Naive thymus-derived CD4-positive, alpha-beta T cell (primary cell): Measurements from ENCODE around the gene KHDC3L. TPM values are rescaled to one million over a fixed set of nuclear protein-coding genes. Genes with fewer than 3 reads are reported as not detected.

Experiments
- ATAC-seq: fragments of 150-1000 bp; cut with Tn5 transposase; 2 replicates; pipeline ENCODE4 v1.10.0; 2021; ENCODE audit warnings: mild to moderate bottlenecking, moderate library complexity
- CTCF ChIA-PET: fragments of 350-600 bp; sonication (Branson Sonifier 250); formaldehyde crosslinking; loops from one replicate; lab custom pipeline; 2021; ENCODE audit warnings: antibody characterized with exemption; lab: Charles Lee
- POLR2A ChIA-PET: fragments of 350-600 bp; sonication (Branson Sonifier 250); formaldehyde crosslinking; loops from one replicate; lab custom pipeline; 2021; ENCODE audit warnings: antibody characterized with exemption, inconsistent platforms; lab: Charles Lee
- DNase-seq, 9 donors: peaks; one replicate each; pipeline versions ENCODE4 v3.0.0 to v3.0.0-alpha.2; 2020 to 2022; ENCODE audit warnings: mixed read lengths in 1 of 9
- H3K27ac ChIP-seq: one replicate; pipeline ENCODE4 v1.7.0; 2013; ENCODE audit warnings: mild to moderate bottlenecking, low read depth, low read length, moderate library complexity
- H3K27me3 ChIP-seq, 2 donors: one replicate each; pipeline ENCODE4 v1.7.0; 2013; ENCODE audit warnings: low read length in 2 of 2, mild to moderate bottlenecking in 2 of 2, moderate library complexity in 2 of 2; ENCODE audit not compliant: control insufficient read depth in 2 of 2, insufficient read depth in 2 of 2
- H3K36me3 ChIP-seq, 3 experiments: 1 replicate in 2 of 3; 2 replicates in 1 of 3; pipeline ENCODE4 v1.7.0; 2013; ENCODE audit warnings: low read length in 3 of 3, mild to moderate bottlenecking in 3 of 3, moderate library complexity in 1 of 3; ENCODE audit not compliant: insufficient read depth in 3 of 3, control insufficient read depth in 2 of 3
- H3K4me1 ChIP-seq, 2 donors: one replicate each; pipeline ENCODE4 v1.7.0; 2013; ENCODE audit warnings: low read length in 2 of 2, mild to moderate bottlenecking in 2 of 2, moderate library complexity in 1 of 2; ENCODE audit not compliant: control insufficient read depth in 2 of 2, insufficient read depth in 2 of 2
- H3K4me3 ChIP-seq: 2 replicates; pipeline ENCODE4 v1.7.0; 2013; ENCODE audit warnings: mild to moderate bottlenecking, low read length
- H3K9me3 ChIP-seq, 3 experiments: 1 replicate in 2 of 3; 2 replicates in 1 of 3; pipeline ENCODE4 v1.7.0; 2013; ENCODE audit warnings: low read length in 3 of 3; ENCODE audit not compliant: control insufficient read depth in 2 of 3
- H3K27ac Mint-ChIP-seq, 9 donors: one replicate each; pipeline ENCODE4 v1.8.0; 2020 to 2022; ENCODE audit warnings: mixed read lengths in 9 of 9, mild to moderate bottlenecking in 8 of 9, moderate library complexity in 5 of 9, inconsistent platforms in 2 of 9
- H3K27me3 Mint-ChIP-seq, 5 donors: one replicate each; pipeline ENCODE4 v1.8.0; 2021 to 2022; ENCODE audit warnings: mixed read lengths in 5 of 5, mild to moderate bottlenecking in 1 of 5
- H3K36me3 Mint-ChIP-seq, 5 donors: one replicate each; pipeline ENCODE4 v1.8.0; 2020 to 2022; ENCODE audit warnings: mixed read lengths in 5 of 5, mild to moderate bottlenecking in 3 of 5, inconsistent platforms in 1 of 5
- H3K4me1 Mint-ChIP-seq, 7 donors: one replicate each; pipeline ENCODE4 v1.8.0; 2020 to 2022; ENCODE audit warnings: mixed read lengths in 7 of 7, mild to moderate bottlenecking in 3 of 7, inconsistent platforms in 1 of 7
- H3K4me3 Mint-ChIP-seq, 10 donors: one replicate each; pipeline ENCODE4 v1.8.0; 2020 to 2022; ENCODE audit warnings: mild to moderate bottlenecking in 10 of 10, mixed read lengths in 10 of 10, moderate library complexity in 6 of 10, inconsistent platforms in 2 of 10
- H3K9me3 Mint-ChIP-seq, 11 donors: one replicate each; pipeline ENCODE4 v1.8.0; 2020 to 2022; ENCODE audit warnings: mixed read lengths in 11 of 11, mild to moderate bottlenecking in 4 of 11, inconsistent platforms in 1 of 11, moderate library complexity in 1 of 11
- intact Hi-C, 2 donors: fragments of 100-400 bp; cut with micrococcal nuclease; formaldehyde crosslinking; loops; one replicate each; pipeline ENCODE4 v1.15.1; 2023
- polyA plus RNA-seq, 2 donors: library from polyadenylated mRNA; unstranded; fragments of 300-500 nt; fragmentation: Illumina TruSeq; gene quantifications; one replicate each; pipeline ENCODE4 v1.2.3, GENCODE V29; 2021
- total RNA-seq, 6 experiments: library from RNA in 5 of 6; stranded (reverse) in 5 of 6; gene quantifications; 1 replicate in 5 of 6; 2 replicates in 1 of 6; pipeline ENCODE4 v1.2.3 and lab custom pipeline; 2021 to 2026

The KHDC3L gene
- total and polyA plus RNA-seq, 7 experiments from 2014 or later: not detected

DNA sequence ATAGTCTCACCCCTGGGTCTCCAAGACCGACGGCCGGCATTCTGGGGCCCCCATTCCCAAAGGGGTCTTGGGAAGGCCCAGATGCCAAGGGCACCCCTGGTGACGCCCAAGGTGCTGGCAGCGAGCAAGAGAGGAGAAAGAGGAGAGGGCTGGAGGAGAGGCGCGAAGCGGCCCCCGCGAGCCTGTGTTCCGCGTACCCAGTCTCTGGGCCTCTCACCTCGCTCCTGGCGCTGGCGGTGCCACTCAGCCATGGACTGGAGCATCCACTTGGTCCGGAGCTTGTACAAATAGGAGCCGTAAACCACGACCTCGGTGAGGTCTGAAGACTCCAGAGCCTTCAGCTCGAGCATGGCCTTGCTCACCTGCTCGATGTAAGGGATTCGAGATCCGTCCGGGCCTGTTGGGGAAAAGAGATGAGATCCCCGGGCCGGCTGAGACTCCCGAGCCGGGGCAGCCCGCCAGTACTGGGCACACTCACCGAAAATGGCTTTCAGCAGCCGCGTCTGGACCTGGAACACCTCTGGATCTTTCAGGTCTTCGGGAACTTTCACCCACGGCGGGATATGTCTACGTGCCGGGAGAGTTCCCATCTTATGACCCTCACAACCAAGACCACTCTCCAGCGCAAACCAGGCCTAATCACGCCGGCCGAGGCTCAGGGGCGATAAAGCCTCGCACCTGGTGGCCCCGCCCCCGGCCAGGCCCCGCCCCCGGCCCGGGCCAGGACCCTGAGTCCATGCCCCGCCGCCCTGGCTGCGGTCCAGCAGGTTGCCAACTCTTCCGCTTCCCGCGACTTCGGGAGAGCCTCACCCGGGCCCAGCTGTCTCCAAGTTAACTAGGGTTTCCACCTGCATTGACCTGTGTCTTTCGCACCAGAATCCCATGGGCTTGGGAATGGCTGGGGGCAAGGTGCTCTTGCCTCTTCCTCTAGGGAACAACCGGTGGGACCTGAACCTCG lies 8.5 kb upstream of the KHDC3L start, which contains the start of gene DPPA5:
TSS of gene DPPA5 (minus strand) at position 641 of the 958 bp plus-strand sequence. CDS start at position 590, 51 bp downstream.
- Mint-ChIP-seq H3K9me3 (no peaks in the 10 kb centered on the region), H3K36me3 (no peaks in the 10 kb centered on the region), H3K4me3 (no peak within 1 kb of the TSS), H3K4me1 (peaks cover 0 to 4% (median 0%) of the 10 kb centered on the region in 7 donors), H3K27ac (no peak within 1 kb of the TSS), H3K27me3 (peaks cover 23 to 37% (median 28%) of the 10 kb centered on the region in 5 donors)
- Histone ChIP-seq H3K36me3 (no peaks in the 10 kb centered on the region), H3K4me1 (no peaks in the 10 kb centered on the region), H3K9me3 (no peaks in the 10 kb centered on the region), H3K27ac (no peak within 1 kb of the TSS), H3K4me3 (no peak within 1 kb of the TSS), H3K27me3 (no peaks in the 10 kb centered on the region)
- POLR2A ChIA-PET: no interaction called here
- intact Hi-C loops: no loop called here
- DNase-seq (no peak), ATAC-seq (no peak)
- CTCF ChIA-PET: no interaction called here

DNA sequence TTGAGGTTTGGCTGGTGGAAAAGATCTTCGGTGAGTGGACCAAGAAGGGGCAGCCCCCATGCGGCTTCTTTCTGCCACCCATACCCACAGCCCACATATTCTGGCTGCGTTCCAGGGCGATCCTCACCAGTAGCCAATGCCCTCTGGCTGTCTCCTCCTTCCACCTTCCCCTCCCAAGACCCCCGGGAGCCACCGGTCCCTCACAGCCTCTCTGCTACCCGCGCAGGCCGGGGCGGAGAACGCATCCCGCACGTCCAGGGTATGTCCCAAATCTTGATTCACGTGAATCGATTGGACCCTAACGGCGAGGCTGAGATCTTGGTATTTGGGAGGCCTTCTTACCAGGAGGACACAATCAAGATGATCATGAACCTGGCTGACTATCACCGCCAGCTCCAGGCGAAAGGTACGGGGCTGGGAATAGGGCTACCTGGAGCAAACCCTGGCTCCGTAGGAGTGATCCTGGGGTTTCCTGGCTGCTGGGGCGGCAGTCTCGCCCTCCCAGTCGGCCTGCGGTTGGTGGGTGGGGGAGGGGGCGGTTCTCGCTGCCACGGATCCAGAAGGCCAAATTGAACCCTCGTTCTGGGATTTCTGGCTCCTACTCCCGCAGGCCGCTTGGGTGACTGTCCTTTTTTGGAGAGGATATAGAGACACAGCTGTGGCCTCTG lies 545 bp downstream of the KHDC3L start:
- DNase-seq (no peak), ATAC-seq (no peak)
- Mint-ChIP-seq H3K36me3 (peaks cover 0 to 3% (median 0%) of the 10 kb centered on the region in 5 donors), H3K4me1 (no peaks in the 10 kb centered on the region), H3K27ac (no peak overlapping the region), H3K9me3 (peaks cover 0 to 4% (median 0%) of the 10 kb centered on the region in 11 donors), H3K4me3 (no peak overlapping the region), H3K27me3 (peaks cover 0 to 5% (median 2%) of the 10 kb centered on the region in 5 donors)
- Histone ChIP-seq H3K4me1 (no peaks in the 10 kb centered on the region), H3K27me3 (no peaks in the 10 kb centered on the region), H3K4me3 (no peak overlapping the region), H3K36me3 (no peaks in the 10 kb centered on the region), H3K9me3 (no peaks in the 10 kb centered on the region), H3K27ac (no peak overlapping the region)
- intact Hi-C loops: no loop called here
- CTCF ChIA-PET: no interaction called here
- POLR2A ChIA-PET: interaction anchor here (0.8 kb wide), 1 partner anchor 1950 kb away, joined by 3 read pairs; no protein-coding TSS in a partner anchor

DNA sequence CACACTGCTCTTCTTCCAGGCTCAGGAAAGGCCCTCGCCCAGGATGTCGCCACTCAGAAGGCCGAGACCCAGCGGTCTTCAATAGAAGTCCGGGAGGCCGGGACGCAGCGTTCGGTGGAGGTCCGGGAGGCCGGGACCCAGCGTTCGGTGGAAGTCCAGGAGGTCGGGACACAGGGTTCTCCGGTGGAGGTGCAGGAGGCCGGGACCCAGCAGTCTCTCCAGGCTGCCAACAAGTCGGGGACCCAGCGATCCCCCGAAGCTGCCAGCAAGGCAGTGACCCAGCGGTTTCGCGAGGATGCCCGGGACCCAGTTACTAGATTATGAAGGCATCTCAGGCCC lies 1.0 kb downstream of the KHDC3L start:
- Mint-ChIP-seq H3K4me1 (no peaks in the 10 kb centered on the region), H3K9me3 (peaks cover 0 to 4% (median 0%) of the 10 kb centered on the region in 11 donors), H3K4me3 (no peak overlapping the region), H3K27ac (no peak overlapping the region), H3K27me3 (peaks cover 0 to 5% (median 2%) of the 10 kb centered on the region in 5 donors), H3K36me3 (peaks cover 0 to 3% (median 0%) of the 10 kb centered on the region in 5 donors)
- ATAC-seq: no peak
- Histone ChIP-seq H3K4me3 (no peak overlapping the region), H3K9me3 (no peaks in the 10 kb centered on the region), H3K27ac (no peak overlapping the region), H3K27me3 (no peaks in the 10 kb centered on the region), H3K36me3 (no peaks in the 10 kb centered on the region), H3K4me1 (no peaks in the 10 kb centered on the region)
- intact Hi-C loops: no loop called here
- ChIA-PET CTCF (no interaction called here), POLR2A (interaction anchor here (0.8 kb wide), 1 partner anchor 1950 kb away, joined by 3 read pairs; no protein-coding TSS in a partner anchor)
- no peak for DNase-seq

- Mint-ChIP-seq H3K9me3 (peaks cover 0 to 4% (median 0%) of the 10 kb centered on the region in 11 donors), H3K27ac (no peak overlapping the region), H3K36me3 (peaks cover 0 to 3% (median 0%) of the 10 kb centered on the region in 5 donors), H3K4me3 (no peak overlapping the region), H3K27me3 (peaks cover 0 to 5% (median 2%) of the 10 kb centered on the region in 5 donors), H3K4me1 (no peaks in the 10 kb centered on the region)
- no peaks in the 10 kb centered on the region for H3K4me1 ChIP-seq
- ChIA-PET POLR2A (no interaction called here), CTCF (no interaction called here)
- no peaks in the 10 kb centered on the region for H3K36me3 ChIP-seq
- intact Hi-C loops: no loop called here
- no peaks in the 10 kb centered on the region for H3K27me3 ChIP-seq
- H3K27ac ChIP-seq: no peak overlapping the region
- no peaks in the 10 kb centered on the region for H3K9me3 ChIP-seq
- DNase-seq (no peak), ATAC-seq (no peak)
- H3K4me3 ChIP-seq: no peak overlapping the region
Observed at GRCh38 chr6:73364121-73364520, 1.7 kb downstream of the KHDC3L start.

DNA sequence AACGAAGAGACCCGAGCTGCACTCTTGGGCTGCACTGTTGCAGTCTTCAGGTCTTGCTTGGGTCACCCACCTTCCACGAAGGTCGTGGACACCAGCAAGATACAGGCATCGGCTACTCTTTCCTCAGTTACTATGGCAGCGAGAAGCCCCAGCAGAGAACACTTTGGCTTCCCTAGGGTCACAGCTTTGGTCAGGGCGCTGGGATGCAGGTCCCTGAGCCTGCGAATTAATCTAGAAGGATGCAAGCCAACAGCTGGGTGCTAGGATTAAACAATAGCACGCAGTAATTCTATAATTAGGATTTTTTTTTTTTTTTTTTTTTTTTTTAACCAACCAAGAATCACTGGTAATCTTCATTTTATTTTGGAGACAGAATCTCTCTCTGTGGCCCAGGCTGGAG lies 2.1 kb downstream of the KHDC3L start:
- H3K9me3 ChIP-seq: no peaks in the 10 kb centered on the region
- no peaks in the 10 kb centered on the region for H3K27me3 ChIP-seq
- no peak overlapping the region for H3K4me3 ChIP-seq
- H3K4me3 Mint-ChIP-seq: no peak overlapping the region
- H3K36me3 ChIP-seq: no peaks in the 10 kb centered on the region
- no peaks in the 10 kb centered on the region for H3K36me3 Mint-ChIP-seq
- CTCF ChIA-PET: no interaction called here
- peaks cover 0 to 5% (median 2%) of the 10 kb centered on the region in 5 donors for H3K27me3 Mint-ChIP-seq
- H3K27ac Mint-ChIP-seq: no peak overlapping the region
- intact Hi-C loops: no loop called here
- no peak for DNase-seq
- no peaks in the 10 kb centered on the region for H3K4me1 ChIP-seq
- H3K9me3 Mint-ChIP-seq: peaks cover 0 to 4% (median 0%) of the 10 kb centered on the region in 11 donors
- ATAC-seq: no peak
- no peaks in the 10 kb centered on the region for H3K4me1 Mint-ChIP-seq
- POLR2A ChIA-PET: no interaction called here
- no peak overlapping the region for H3K27ac ChIP-seq

- Mint-ChIP-seq H3K36me3 (peaks cover 0 to 6% (median 0%) of the 10 kb centered on the region in 5 donors), H3K27me3 (peaks cover 0 to 4% (median 0%) of the 10 kb centered on the region in 5 donors), H3K4me1 (no peaks in the 10 kb centered on the region), H3K27ac (no peak overlapping the region), H3K9me3 (peaks cover 0 to 27% (median 3%) of the 10 kb centered on the region in 11 donors), H3K4me3 (no peak overlapping the region)
- Histone ChIP-seq H3K9me3 (peaks cover 0 to 9% (median 0%) of the 10 kb centered on the region in 3 experiments), H3K27me3 (no peaks in the 10 kb centered on the region), H3K27ac (no peak overlapping the region), H3K36me3 (no peaks in the 10 kb centered on the region), H3K4me1 (no peaks in the 10 kb centered on the region), H3K4me3 (no peak overlapping the region)
- ChIA-PET POLR2A (no interaction called here), CTCF (no interaction called here)
- DNase-seq (no peak), ATAC-seq (no peak)
- intact Hi-C loops: no loop called here
Observed at GRCh38 chr6:73367761-73368355, 5.4 kb downstream of the KHDC3L start.
